SHP77 treated with DMSO at 0.1 percent for 48 hours (cell line): ENCODE measurements around the gene KRT76.

Experiments used
- DNase-seq: peaks from one replicate; lab custom pipeline; 2025; lab: John Stamatoyannopoulos, UW

The KRT76 gene

DNA sequence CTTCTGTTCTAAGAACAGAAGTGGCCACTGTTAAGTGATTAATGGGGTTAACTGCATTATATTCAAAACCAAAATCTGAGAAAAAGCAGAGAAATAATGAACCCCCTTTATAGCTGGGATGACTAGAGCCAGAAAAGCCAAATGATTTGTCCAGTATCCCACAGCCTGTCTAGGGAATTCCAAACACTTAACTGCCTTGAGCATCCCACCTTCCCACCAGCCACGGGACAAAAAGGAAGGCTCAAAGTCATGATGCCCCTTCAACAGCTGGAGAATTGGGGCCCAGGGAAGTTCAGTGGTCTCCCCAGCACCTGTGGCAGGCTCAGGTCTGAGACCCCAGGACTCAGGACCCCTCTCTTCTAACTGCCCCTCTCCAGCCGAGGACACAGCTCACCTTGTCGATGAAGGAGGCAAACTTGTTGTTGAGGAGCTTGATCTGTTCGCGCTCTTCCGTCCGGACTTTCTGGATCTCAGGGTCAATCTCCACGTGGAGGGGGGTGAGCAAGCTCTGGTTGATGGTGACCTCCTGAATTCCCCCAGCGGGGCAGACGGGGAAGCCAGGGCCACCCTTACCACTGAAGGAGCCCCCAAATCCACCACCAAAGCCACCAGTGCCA is 36.2 kb upstream of the KRT76 start:
- DNase-seq: no peak

DNA sequence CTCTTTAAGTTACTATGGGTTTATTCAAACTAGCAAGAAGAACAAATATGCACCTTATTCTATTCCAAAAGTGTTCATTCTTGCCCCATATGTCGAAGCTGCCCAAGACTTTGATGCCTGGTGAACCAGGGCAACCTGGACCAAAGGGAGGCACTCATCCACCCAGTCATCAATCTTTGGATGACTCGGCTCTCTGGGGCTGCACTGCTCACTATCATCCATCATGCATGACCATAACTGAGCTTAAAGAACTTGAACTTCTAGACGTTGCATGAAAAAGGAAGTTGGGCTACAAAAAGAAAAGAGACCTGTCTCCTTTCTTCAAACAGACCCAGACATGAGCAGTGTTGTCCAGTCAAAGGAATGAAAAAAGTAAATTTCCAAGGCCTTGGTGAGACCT is 35.6 kb upstream of the KRT76 start:
- DNase-seq: no peak

DNA sequence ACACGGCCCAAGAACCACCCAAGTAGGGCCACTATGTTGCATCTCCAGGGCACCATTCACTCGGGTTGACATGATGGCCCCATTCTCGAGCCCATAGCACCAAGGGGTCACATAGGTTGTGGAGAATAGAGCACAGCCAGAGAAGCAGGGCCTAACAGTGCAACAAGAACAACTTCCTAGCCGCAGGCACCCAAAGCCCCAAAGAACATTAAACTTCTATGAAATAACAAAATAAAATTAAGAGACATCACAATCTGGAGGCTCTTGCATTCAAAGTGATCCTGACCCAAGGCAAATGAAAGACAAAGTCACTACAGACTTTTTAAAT is 34.9 kb upstream of the KRT76 start:
- no peak for DNase-seq

DNA sequence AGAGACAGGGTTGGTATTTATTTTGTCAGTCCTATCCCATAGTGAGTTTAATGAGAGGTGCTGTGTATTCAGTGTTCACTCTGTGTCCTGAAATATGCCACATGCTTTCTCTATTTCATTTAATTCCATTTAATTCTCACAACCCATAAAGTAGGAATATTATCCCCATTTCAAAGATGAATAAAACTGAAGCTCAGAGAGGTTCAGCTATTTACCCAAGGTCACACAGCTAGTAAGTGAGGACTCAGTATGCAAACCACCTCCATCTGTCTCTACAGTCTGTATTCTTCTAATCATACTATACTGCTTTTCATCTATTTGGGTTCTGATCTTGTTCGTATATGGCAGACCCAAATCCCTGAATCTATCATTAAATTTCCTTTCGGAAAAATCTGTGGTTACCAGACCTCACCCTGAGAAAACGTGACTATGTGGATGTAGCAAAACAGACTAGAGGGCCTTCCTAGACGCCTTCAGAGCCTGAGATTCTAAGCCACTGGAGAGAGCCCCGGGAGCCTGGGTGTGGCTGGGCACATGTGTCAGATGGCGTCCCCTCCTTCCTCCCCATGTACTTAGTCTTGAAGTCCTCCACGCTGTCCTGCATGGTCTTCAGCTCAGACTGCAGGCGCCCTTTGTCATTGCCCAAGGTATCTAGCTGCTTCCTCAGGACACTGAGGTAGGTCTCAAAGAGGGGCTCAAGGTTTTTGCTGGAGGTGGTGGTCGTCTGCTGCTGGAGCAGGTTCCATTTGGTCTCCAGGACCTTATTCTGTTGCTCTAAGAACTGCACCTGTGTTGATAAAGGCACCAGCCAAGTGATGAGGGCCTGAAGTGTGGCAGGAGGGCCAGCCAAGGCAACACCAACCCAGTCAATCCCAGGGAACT is 34.3 kb upstream of the KRT76 start:
- no peak for DNase-seq

DNA sequence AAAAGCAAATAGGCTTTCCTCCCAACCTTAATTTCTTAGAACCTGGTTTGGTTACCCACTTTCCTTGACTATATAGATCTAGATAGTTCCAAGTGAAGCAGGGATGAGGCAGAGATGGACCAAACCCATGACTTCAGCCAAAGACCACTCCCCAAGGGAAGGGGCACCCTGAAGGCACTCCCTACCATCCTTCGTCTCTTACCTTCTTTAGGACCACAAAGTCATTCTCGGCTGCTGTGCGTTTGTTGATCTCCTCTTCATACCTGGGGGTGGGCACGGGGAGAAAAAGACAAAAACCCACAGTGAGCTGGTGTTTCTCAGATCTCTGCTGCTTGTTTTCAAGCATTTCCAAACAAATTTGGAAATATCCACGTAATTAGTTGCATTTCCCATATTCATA is 33.4 kb upstream of the KRT76 start:
- no peak for DNase-seq

DNA sequence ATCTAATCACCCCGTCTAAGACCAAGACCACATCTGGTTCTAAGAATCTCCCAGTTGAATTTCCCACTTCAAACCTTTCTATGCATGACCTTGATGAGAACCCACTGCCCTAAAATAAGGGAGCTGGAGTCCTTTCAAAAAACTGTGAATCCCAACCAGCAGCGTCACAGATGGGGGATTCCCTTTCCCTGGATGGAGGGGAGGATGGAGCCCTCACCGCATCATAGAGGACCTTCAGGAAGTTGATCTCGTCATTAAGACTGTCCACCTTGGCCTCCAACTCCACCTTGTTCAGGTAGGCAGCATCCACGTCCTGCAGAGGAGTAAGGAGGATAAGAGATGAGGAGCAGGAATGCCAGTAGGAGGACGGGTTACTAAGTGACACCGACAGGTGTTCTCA is 32.0 kb upstream of the KRT76 start:
- DNase-seq: no peak

DNA sequence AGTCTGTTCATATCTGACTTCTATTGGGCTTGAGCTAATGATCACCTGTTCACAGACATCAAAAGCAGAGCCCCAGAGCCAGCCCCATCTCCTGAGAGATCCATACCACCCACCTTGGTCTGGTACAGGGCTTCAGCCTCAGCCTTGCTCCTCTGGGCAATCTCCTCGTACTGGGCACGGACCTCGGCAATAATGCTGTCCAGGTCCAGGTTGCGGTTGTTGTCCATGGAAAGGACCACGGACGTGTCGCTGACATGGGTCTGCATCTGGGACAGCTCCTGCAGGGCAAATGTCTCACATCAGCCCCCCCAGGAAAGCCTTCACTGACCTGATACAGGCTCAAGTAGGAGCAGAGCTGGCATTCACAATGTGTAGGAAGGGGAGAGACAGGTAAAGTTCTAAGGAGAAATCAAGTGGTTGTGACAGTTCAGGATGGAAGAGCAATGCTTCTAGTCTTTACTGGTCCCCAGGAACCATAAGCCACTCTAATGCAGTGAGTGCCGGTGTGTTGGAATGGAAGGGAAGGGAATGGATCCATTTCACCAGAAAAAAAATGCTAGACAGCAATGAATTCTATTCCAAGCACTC is 31.5 kb upstream of the KRT76 start:
- DNase-seq: no peak

DNA sequence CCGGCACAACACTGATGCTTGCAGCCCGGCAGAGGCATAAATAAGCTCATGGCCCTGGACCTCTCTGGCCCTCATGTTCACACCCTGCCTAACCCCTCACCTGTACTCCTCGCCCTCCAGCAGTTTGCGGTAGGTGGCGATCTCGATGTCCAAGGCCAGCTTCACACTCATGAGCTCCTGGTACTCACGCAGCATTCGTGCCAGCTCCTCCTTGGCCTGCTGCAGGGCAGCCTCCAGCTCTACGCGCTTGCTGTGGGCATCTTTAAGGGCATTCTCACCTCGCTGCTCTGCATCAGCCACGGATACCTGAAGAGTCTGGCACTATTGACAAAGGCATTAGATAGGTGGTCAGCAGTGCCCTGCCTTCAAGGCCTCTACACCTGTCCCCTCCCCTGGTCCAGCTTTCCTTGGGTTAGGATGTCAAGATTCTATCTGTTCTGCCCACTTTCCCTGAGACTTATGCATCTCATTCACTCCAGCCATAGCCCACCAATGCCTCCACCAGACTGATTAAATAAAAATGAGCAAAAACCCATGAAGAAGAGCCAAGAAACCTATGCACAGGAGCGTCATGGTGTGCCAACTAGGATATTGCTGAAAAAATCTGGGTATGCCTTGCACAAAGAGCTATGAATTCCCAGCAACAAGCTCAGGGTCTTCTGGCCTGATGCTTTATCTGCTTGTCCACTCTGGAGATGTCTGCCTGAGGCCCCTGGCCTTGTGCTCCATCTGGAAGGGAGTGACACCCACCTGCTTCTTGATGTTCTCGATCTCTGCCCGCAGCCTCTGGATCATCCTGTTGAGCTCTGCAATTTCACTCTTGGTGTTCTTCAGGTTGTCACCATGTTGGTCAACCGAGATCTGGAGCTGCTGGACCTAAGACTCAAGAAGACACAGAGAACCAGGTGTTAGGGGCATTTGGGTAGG is 30.7 kb upstream of the KRT76 start:
- DNase-seq: no peak

DNA sequence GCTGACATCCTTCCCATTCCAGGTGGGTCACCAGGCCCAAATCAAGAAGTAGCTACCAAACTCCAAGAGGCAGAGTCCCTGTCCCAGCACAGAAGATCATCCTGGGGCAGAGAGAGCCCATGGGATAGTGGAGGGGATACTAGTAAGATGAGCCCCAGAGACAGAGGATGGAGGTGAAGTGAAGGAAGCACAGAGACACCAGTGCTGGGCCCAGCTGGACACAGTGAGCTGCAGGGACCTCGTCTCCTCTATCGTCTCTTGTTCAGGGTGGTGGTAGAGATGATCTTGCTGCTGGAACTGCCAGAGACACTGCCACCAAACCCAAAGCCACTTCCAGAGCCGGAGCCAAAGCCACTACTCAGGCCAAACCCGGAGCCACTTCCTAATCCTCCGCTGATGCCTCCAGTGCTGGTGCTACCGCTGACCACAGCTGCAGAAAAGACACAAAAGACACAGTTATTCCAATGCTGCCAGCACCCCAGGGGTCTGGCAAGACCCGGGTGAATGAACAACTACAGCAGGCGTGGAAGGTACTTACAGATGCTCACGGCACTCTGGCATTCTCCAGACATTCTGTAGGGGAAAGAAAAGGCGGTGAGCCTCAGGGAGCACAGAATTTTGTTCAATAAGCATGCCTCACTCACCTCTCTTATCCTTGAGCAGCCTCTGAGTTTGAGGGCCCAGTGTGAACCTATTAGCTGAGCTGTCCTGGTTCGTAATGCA is 29.8 kb upstream of the KRT76 start:
- no peak for DNase-seq

DNA sequence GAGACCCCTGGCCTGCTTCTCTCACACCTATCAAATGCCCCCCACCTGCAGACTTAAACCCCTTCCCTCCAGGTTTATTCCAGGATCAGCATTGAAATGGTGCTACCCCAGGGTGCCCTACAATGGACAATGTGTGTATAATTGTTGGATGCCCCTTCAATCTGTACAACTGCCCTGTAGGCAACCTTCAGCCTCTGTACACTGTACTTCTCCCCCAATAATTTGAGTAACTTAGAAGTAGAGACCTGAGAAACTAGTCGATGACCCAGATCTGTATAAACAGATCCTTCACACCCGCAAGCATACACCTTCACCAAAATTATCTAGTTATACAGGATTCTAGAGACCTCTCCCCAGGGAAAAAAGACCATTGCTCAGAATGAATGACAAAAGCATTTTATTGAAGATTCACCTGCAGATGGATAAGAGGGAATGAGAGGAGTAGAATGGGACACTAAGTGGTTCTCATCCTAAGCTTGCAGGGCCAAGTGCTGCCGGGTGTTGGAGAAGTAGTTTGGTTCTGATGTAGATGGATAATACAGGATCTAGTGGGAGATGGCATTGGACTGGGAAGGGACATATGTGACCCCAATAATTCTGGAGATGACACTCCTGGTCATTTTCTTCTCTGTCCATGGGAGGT is 29.1 kb upstream of the KRT76 start:
- DNase-seq: no peak

DNA sequence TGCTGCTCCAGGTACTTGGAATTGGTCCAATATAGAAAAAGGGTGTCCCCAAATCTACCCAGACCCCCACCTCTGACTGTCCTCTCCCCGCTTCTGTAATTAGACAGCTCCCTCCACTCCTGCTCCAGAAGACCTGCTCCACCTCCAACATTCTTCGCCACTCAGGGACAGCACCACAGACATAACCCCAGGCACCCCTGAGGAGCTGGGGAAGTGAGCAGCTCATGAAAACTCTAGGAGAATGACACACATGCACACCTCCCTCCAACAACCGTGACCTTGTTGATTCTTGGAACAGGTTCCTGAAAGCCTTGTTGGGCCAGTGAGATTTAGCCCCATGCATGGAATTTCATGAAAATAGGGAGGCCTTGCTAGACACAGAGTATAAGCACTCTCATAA is 28.6 kb upstream of the KRT76 start:
- no peak for DNase-seq

DNA sequence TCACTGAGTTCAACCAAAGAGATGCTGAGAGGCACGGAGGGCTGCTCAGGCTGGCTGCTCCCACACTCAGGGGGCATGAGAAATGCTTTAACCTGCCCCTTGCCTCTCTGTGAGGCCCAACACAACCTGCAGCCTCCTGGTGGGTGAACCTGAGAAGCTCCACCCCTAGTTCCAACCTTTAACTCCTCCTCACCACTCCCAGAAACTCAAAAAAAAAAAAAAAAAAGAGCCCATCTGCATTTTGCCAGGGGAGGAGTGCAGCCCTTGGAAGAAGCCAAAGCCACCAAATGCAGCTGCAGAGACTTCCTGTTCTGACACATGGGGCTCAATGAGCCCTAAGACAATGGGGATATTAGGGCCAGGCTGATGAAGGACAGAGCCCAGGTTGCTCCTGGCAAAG is 27.9 kb upstream of the KRT76 start:
- DNase-seq: no peak

DNA sequence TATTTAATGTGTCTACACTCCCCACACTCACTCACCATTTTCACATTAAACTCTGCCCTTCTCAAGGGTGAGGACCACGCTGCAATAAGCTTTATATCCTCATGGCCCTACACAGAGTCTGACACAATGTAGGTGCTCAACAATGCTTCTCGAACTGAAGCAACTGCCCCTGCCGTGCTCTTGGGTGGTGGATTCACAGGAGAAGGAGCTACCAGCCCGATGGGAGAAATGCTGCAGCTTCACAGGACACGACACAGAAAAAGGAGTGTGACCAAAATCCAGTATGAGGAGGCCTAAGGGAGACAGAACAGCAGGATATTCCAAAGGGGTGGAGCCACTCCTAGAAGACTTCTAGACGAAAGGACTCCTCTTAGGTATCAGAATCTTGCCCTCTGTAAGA is 25.3 kb upstream of the KRT76 start:
- no peak for DNase-seq

DNA sequence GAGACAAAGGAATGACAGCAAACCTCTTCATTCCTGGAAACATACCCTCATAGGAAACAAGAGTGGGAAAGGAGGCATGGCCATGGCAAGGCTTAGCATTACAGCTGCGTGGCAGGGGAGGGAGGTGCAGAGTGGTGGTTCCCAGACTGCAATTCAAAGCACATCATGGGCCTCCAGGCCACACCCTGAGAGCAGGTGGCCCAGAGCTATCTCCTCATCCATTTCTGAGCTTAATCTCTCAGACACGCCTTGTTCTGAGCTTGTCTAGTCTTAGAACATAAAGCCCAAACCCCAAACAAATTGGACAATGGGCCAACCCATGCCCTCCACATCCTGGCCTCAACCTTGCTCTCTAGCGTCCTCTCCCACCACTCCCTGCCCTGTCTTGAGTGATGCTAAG is 24.6 kb upstream of the KRT76 start:
- no peak for DNase-seq

DNA sequence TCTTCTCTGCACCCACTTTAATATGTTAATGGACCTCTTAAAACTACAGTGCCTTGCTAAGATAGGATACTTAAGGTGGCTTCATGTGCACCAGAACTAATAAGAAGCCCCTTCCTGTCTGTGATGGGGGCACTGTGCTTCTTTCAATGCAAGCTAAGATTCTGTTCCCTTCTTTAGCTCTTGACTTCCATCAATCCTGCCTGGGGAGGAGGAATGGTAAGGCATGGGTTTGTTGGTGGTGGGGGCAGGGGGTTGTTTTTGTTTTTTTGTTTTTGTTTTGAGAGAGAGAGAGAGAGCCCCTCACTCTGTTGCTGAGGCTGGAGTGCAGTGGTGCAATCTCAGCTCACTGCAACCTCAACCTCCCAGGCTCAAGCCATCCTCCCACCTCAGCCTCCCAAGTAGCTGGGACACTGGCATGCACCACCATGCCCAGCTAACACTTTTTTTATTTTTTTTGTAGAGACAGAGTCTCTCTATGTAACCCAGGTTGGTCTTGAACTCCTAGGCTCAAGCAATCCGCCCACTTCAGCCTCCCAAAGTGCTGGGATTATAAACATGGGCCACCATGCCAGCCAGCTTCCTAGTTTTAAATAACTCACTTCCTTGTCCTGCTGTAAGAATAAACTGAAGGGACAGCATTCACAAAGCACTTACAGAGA is 23.2 kb upstream of the KRT76 start:
- no peak for DNase-seq

DNA sequence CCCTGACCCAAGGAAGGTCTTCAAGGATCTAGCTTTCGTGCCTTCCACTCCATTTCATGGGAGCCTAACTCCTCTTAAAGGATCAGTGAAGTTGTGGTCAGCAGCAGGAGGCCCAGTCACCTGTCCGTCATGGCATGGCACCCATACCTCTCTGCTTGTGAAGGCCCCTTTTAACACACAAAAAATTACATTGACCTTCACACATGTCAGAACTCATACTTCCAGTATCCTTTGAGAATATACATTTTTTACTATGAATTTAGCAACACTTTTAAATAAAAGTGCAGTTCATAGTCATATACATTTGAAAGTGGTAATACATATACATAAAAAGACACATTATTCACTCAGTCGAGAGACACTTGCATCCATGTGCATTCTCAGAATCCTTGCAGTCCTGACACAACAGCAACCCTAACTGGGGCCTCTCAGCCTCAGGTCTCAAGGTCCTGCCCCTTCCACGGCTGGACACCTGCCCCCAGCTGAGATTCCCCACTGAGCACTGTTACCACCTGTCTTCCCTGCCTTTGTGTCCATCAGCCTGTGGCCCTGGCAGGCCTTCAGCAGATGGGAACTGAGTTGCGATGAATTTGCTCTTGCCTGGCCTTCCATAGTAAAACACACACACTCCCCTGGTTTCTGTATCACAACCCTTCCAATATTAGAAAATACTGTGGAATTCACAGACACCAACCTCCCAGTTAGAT is 22.5 kb upstream of the KRT76 start:
- DNase-seq: no peak

DNA sequence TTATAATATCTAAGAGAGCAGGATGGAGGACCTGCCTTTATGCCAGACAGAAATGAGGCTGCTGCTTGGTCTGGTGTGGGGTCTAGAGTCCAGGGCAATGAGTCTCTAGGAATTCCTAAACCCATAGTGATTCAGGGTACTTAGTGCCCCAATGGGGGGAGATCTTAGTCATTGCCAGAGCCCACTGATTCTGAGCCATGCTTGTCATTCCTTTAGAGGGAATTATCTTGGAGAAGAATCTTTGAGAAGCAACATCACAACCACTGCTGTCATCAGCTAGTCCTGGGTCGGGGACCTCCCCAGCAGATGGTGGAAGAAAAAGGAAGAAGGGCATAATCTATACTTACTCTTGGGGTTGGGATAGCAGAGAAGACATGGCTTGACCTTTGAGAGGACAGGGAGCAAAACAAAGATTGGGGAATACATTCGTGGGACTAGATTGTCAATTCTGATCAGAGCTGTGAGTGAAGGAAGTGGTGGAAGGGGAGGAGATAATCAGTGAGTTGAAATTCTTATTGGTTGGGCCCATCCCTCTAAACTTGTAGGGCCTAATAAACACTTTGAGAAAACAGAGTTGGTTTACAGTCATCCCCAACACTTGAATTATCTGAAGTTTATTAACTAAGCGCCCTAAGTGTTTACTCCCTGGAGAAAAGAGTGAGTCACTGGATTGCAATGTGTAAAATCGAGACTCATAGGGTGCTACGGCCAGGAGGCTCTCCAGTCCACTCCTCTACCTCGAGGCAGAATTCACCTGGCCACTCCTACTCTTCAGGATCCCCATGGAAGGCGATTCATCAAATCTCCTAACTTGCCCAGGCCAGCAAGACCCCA is 21.7 kb upstream of the KRT76 start:
- no peak for DNase-seq

DNA sequence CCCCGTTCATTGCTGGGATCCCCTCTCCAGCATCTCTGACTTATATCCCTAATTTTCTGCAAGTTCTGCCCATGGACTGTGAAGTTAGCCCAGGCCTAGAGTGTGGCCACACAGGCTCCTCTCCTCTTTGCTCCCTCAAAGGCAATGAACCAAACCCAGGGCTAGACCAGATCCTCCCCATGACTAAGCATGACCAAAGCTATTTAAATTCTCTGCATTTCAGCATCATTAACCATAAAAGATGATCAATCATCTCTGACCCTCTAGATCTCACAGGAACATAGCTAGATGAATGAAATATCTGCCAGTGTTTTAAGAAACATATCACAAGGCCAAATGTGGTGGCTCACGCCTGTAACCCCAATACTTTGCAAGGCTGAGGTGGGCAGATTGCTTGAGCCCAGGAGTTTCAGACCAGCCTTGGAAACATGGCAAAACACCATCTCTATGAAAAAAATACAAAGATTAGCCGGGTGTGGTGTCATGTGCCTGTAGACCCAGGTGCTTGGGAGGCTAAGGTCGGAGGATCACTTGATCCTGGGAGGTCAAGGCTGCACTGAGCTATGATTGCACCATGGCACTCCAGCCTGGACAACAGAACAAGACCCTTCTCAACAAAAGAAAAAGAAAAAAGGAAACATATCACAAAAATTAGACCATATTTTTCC is 21.0 kb upstream of the KRT76 start:
- no peak for DNase-seq

DNA sequence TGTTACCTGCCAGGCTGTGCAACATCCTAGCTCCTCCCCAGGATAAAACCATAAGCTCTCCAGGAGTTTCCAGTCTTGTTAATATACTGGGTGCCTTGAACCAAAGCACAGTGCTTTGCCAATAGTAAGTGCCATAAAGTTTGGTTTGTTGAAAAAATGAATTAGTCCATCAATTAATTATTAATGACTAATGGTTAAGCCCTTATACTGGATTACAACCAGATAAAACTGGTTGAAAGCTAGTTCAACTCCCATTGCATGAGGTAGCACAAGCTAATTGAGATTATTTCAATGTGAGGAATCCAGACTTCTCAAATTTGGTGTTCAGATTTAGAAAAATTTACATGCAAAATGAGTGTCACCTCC is 20.4 kb upstream of the KRT76 start:
- no peak for DNase-seq
